ENCODE data around the gene TNNT2. TPM values are rescaled to one million over a fixed set of nuclear protein-coding genes. Genes with fewer than 3 reads are reported as not detected.

The TNNT2 gene
- total and polyA plus RNA-seq, 2 of the 8 experiments (the other 6 are each of a cell fraction or from before 2014, with no cell fraction given), result 3.1 to 21.0 TPM

- Histone ChIP-seq H3K27me3 (replicated peaks in 1 of 4; ENCODE audit: control insufficient read depth in 3 of 4, extremely low read depth in 1 of 4, insufficient read depth in 3 of 4, low read length in 3 of 4) (no peaks in the 10 kb centered on the region; a peak in 1 of 7 replicates), H2BK15ac (ENCODE audit: low read length) (no peak overlapping the region), H2BK120ac (replicated peaks; ENCODE audit: low read depth, low read length) (no peak overlapping the region), H3K9ac (replicated peaks in 1 of 4; ENCODE audit: extremely low read depth in 1 of 4, low read depth in 3 of 4, low read length in 3 of 4) (no peak overlapping the region), H3K4me1 (replicated peaks in 1 of 4; ENCODE audit: control insufficient read depth in 3 of 4, insufficient read depth in 4 of 4, low read length in 3 of 4) (no peaks in the 10 kb centered on the region), H3K23ac (ENCODE audit: insufficient read length) (no peak overlapping the region), H3K79me1 (ENCODE audit: low read depth, low read length) (no peaks in the 10 kb centered on the region; the same call in 1 of the 2 replicates), H3K56ac (replicated peaks; ENCODE audit: insufficient read length, low read depth, low read length) (no peak overlapping the region), H2BK20ac (ENCODE audit: low read length) (no peak overlapping the region), H3K23me2 (ENCODE audit: low read depth, low read length) (no peaks in the 10 kb centered on the region; the same call in 1 of the 2 replicates), H2BK5ac (ENCODE audit: low read depth, low read length) (no peak overlapping the region), H3K27ac (ENCODE audit: low read depth, low read length) (no peak overlapping the region), H4K8ac (ENCODE audit: extremely low read depth, insufficient read depth, low read length) (no peak overlapping the region), H4K20me1 (replicated peaks in 1 of 2; ENCODE audit: control insufficient read depth in 1 of 2, insufficient read depth in 2 of 2, low read length in 2 of 2) (no peaks in the 10 kb centered on the region), H3K9me3 (ENCODE audit: insufficient read depth in 2 of 2, low read depth in 1 of 2, low read length in 1 of 2) (no peaks in the 10 kb centered on the region), H3K18ac (ENCODE audit: extremely low read depth, low read length) (no peak overlapping the region), H4K5ac (ENCODE audit: insufficient read length, low read depth, low read length) (no peak overlapping the region), H3K14ac (ENCODE audit: insufficient read length) (no peak overlapping the region), H2AK5ac (ENCODE audit: low read depth, low read length) (no peak overlapping the region), H4K91ac (replicated peaks; ENCODE audit: insufficient read length, low read length) (no peak overlapping the region), H2BK12ac (ENCODE audit: low read depth, low read length) (no peak overlapping the region), H2AFZ (ENCODE audit: low read length) (no peak overlapping the region), H3K4me2 (ENCODE audit: insufficient read depth in 1 of 2, low read depth in 2 of 2, low read length in 2 of 2) (no peak overlapping the region), H3K4me3 (ENCODE audit: extremely low read depth in 1 of 4, insufficient read depth in 2 of 4, low read depth in 3 of 4, low read length in 4 of 4) (no peak overlapping the region), H3K4ac (replicated peaks; ENCODE audit: insufficient read length, low read depth, low read length) (no peak overlapping the region), H3K36me3 (ENCODE audit: control insufficient read depth in 2 of 4, insufficient read depth in 4 of 4, low read length in 3 of 4) (no peaks in the 10 kb centered on the region), H3K79me2 (ENCODE audit: control insufficient read depth in 1 of 2, insufficient read depth in 2 of 2, low read length in 2 of 2) (no peaks in the 10 kb centered on the region)
- ChIA-PET POLR2A (ENCODE audit: partially characterized antibody) (no interaction called here), CTCF (ENCODE audit: partially characterized antibody) (interaction anchor here (0.6 to 2.8 kb wide), 4 partner anchors 11 to 81 kb away, joined by 3 to 18 read pairs (median 4); no protein-coding TSS in a partner anchor)
- DNase-seq (ENCODE audit: low read depth in 1 of 2, low spot score in 2 of 2), result no peak
- WGBS, 2 experiments (ENCODE audit: extremely low coverage in 1 of 2, insufficient coverage in 1 of 2, insufficient read length in 1 of 2, insufficient replicate concordance in 2 of 2, low coverage in 1 of 2, low lambda C conversion rate in 2 of 2, missing lambda C conversion rate in 1 of 2), result 93% methylated on average over 10 of the region's 10 CpGs; no CpG with 5 or more reads in 1 of the 2 experiments
- no peak for FAIRE-seq
- no peak for TF ChIP-seq RNF2 (IDR thresholded peaks at IDR 0.05; ENCODE audit: borderline replicate concordance, low read depth, low read length, missing control alignments, poor library complexity, severe bottlenecking)
- no peak for TF ChIP-seq TCF12 (IDR thresholded peaks at IDR 0.05; ENCODE audit: low read depth, low read length)
- no peak for TF ChIP-seq ASH2L (IDR thresholded peaks at IDR 0.05; ENCODE audit: low read length)
- no peak for TF ChIP-seq TAF7 (optimal IDR thresholded peaks at IDR 0.05; ENCODE audit: borderline replicate concordance, low read depth, low read length)
- TF ChIP-seq TBP (IDR thresholded peaks at IDR 0.05; ENCODE audit: low read depth, low read length), result no peak
- no peak for TF ChIP-seq EP300 (IDR thresholded peaks at IDR 0.05; ENCODE audit: borderline replicate concordance in 1 of 2, low read depth in 2 of 2, low read length in 2 of 2)
- no peak for TF ChIP-seq HDAC2 (IDR thresholded peaks at IDR 0.05; ENCODE audit: borderline replicate concordance in 1 of 2, low read depth in 2 of 2, low read length in 2 of 2)
- no peak for TF ChIP-seq HDAC6 (IDR thresholded peaks at IDR 0.05; ENCODE audit: low read depth, low read length)
- TF ChIP-seq PHF8 (conservative IDR thresholded peaks at IDR 0.05; ENCODE audit: low read depth, low read length), result no peak
- no peak for TF ChIP-seq TAF1 (IDR thresholded peaks at IDR 0.05; ENCODE audit: low read depth, low read length)
- TF ChIP-seq CREB1 (IDR thresholded peaks at IDR 0.05), result no peak
- TF ChIP-seq YY1 (IDR thresholded peaks at IDR 0.05; ENCODE audit: low read depth, low read length), result no peak
Measured at GRCh38 chr1:201335174-201335870, 42.2 kb downstream of the TNNT2 start.

All from H1 (cell line).